Activated CD8-positive, alpha-beta T cell treated with anti-CD3 and anti-CD28 coated beads, Interleukin-2, amount 10 ng/mL, durations not matched to agents 7 days and 5 days (primary cell): Measurements from ENCODE around the gene LGALS14. TPM values are rescaled to one million over a fixed set of nuclear protein-coding genes. Genes with fewer than 3 reads are reported as not detected.

Source experiments
- ATAC-seq: fragments of 150-1000 bp; cut with Tn5 transposase; one replicate; pipeline ENCODE4 v1.10.0; 2021; ENCODE audit warnings: moderate library complexity
- CTCF ChIA-PET: fragments of 350-600 bp; sonication (Branson Sonifier 250); formaldehyde crosslinking; loops from one replicate; lab custom pipeline; 2021; ENCODE audit warnings: antibody characterized with exemption; lab: Charles Lee
- POLR2A ChIA-PET: fragments of 350-600 bp; sonication (Branson Sonifier 250); formaldehyde crosslinking; loops from one replicate; lab custom pipeline; 2021; ENCODE audit warnings: antibody characterized with exemption; lab: Charles Lee
- DNase-seq: peaks from one replicate; pipeline ENCODE4 v3.0.0-alpha.2; 2020
- H3K27ac Mint-ChIP-seq: one replicate; pipeline ENCODE4 v1.8.0; 2021; ENCODE audit warnings: mild to moderate bottlenecking, mixed read lengths
- H3K27me3 Mint-ChIP-seq: one replicate; pipeline ENCODE4 v1.8.0; 2021; ENCODE audit warnings: low read depth, mixed read lengths
- H3K36me3 Mint-ChIP-seq: one replicate; pipeline ENCODE4 v1.8.0; 2021; ENCODE audit warnings: low read depth, mixed read lengths
- H3K4me1 Mint-ChIP-seq: one replicate; pipeline ENCODE4 v1.8.0; 2021; ENCODE audit warnings: low read depth, mixed read lengths
- H3K4me3 Mint-ChIP-seq: one replicate; pipeline ENCODE4 v1.8.0; 2021; ENCODE audit warnings: mild to moderate bottlenecking, mixed read lengths
- H3K9me3 Mint-ChIP-seq: one replicate; pipeline ENCODE4 v1.8.0; 2022; ENCODE audit warnings: mixed read lengths; ENCODE audit not compliant: insufficient read depth
- total RNA-seq, 2 experiments: library from RNA; stranded (reverse); gene quantifications; one replicate each; pipeline ENCODE4 v1.2.3, GENCODE V29; 2021

The LGALS14 gene
- total RNA-seq, 2 experiments from 2014 or later, result not detected

DNA sequence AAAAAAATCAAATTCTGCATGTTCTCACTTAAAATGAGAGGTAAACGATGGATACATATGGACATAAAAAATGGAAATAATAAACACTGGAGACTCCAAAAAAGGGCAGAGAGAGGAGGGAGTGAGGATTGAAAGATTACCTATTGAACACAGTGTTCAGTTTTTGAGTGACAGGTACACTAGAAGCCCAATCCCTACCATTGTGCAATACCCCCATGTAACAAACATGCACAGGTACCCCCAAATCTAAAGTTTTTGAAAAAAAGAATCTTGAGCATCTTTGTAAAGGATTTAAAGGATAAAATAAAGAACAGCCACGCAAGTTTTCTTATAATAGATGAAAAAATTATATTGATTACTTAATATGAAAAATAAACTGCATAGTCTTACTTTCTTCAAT lies 50.3 kb downstream of the LGALS14 start:
- Mint-ChIP-seq H3K9me3 (no peaks in the 10 kb centered on the region), H3K4me3 (no peak overlapping the region), H3K36me3 (no peaks in the 10 kb centered on the region), H3K27me3 (peaks cover 24% of the 10 kb centered on the region), H3K27ac (no peak overlapping the region), H3K4me1 (no peaks in the 10 kb centered on the region)
- no peak for ATAC-seq
- POLR2A ChIA-PET, result no interaction called here
- CTCF ChIA-PET, result interaction anchor here (1.2 kb wide), 1 partner anchor 13 kb away, joined by 3 read pairs; no protein-coding TSS in a partner anchor
- DNase-seq, result no peak

DNA sequence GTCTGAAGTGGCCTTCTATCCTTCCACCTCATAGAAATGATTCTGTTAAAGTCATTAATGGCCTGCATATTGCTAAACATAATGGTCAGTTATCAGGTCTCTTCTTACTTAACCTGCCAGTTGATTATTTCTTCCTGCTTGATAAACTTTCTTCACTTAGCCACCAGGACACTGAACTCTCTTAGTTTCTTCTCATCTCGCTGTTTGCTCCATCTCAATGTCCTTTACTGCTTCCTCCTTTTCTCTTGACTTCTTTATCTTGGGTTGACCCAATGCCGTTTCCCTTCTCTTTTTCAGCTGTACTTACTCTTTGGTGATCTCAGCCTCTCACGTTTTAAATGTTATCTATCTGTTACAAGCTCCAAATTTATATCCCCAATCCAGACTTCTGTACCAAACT lies 50.7 kb downstream of the LGALS14 start:
- no peaks in the 10 kb centered on the region for H3K4me1 Mint-ChIP-seq
- H3K9me3 Mint-ChIP-seq, result no peaks in the 10 kb centered on the region
- ChIA-PET CTCF (interaction anchor here (1.2 kb wide), 1 partner anchor 13 kb away, joined by 3 read pairs; no protein-coding TSS in a partner anchor), POLR2A (no interaction called here)
- DNase-seq, result no peak
- no peak overlapping the region for H3K27ac Mint-ChIP-seq
- peaks cover 23% of the 10 kb centered on the region for H3K27me3 Mint-ChIP-seq
- no peak for ATAC-seq
- no peak overlapping the region for H3K4me3 Mint-ChIP-seq
- H3K36me3 Mint-ChIP-seq, result no peaks in the 10 kb centered on the region

Other genes with a start within 250 kb of the LGALS14 start
- gene TIMM50, start 223.6 kb upstream of the LGALS14 start, total RNA-seq, result 10 to 100 TPM; 56.1 to 65.9 TPM
- under 1 TPM; 0.26 to 0.29 TPM for gene DLL3, start 205.5 kb upstream of the LGALS14 start, total RNA-seq
- gene SELENOV, start 189.3 kb upstream of the LGALS14 start, total RNA-seq, result not detected
- gene EID2B, start 171.6 kb upstream of the LGALS14 start, total RNA-seq, result 1 to 10 TPM; 4.1 to 4.3 TPM
- gene EID2, start 164.3 kb upstream of the LGALS14 start, total RNA-seq, result 10 to 100 TPM; 18.9 to 19.9 TPM
- gene LGALS13, start 102.0 kb upstream of the LGALS14 start, total RNA-seq, result not detected
- not detected for gene LGALS16, start 48.6 kb upstream of the LGALS14 start, total RNA-seq
- not detected for gene CLC, start 33.5 kb downstream of the LGALS14 start, total RNA-seq
- not detected for gene LEUTX, start 74.4 kb downstream of the LGALS14 start, total RNA-seq
- 1 to 10 TPM; 7.5 to 8.5 TPM for gene DYRK1B, start 129.7 kb downstream of the LGALS14 start, total RNA-seq
- gene FBL, start 141.9 kb downstream of the LGALS14 start, total RNA-seq, result 100 to 1,000 TPM; 385 to 399 TPM
- gene FCGBP, start 230.2 kb downstream of the LGALS14 start, total RNA-seq, result 1 to 10 TPM; 5.8 to 6.2 TPM